PFSK-1 (cell line): ENCODE data around the gene CYREN.

Experiments used
- FOXP2 ChIP-seq: optimal IDR thresholded peaks from 2 replicates; pipeline ENCODE3; 2011; ENCODE audit warnings: borderline replicate concordance, control low read depth, inconsistent platforms; ENCODE audit not compliant: insufficient read depth; ENCODE audit errors: extremely low read length, extremely low read depth
- POLR2AphosphoS5 ChIP-seq: IDR thresholded peaks from 2 replicates; pipeline ENCODE4 v1.6.1; 2012; ENCODE audit warnings: low read depth, mild to moderate bottlenecking, control low read depth, low read length, moderate library complexity
- SIN3A ChIP-seq: IDR thresholded peaks from 2 replicates; pipeline ENCODE4 v1.6.1; 2012; ENCODE audit warnings: mild to moderate bottlenecking, low read length, moderate library complexity, borderline replicate concordance; ENCODE audit not compliant: insufficient read depth
- TAF1 ChIP-seq: IDR thresholded peaks from 2 replicates; pipeline ENCODE4 v1.6.1; 2012; ENCODE audit warnings: low read length, control low read depth, borderline replicate concordance; ENCODE audit not compliant: insufficient read depth
- TF ChIP-seq, protein P1 (sequence below), 2 experiments: IDR thresholded peaks; 2 replicates each; pipeline versions ENCODE4 v1.6.1 to v1.8.0; 2011 to 2012; ENCODE audit warnings: low read depth in 2 of 2, low read length in 2 of 2, control low read depth in 1 of 2, inconsistent platforms in 1 of 2, mild to moderate bottlenecking in 1 of 2, moderate library complexity in 1 of 2; ENCODE audit not compliant: insufficient read depth in 1 of 2

Gene CYREN

DNA sequence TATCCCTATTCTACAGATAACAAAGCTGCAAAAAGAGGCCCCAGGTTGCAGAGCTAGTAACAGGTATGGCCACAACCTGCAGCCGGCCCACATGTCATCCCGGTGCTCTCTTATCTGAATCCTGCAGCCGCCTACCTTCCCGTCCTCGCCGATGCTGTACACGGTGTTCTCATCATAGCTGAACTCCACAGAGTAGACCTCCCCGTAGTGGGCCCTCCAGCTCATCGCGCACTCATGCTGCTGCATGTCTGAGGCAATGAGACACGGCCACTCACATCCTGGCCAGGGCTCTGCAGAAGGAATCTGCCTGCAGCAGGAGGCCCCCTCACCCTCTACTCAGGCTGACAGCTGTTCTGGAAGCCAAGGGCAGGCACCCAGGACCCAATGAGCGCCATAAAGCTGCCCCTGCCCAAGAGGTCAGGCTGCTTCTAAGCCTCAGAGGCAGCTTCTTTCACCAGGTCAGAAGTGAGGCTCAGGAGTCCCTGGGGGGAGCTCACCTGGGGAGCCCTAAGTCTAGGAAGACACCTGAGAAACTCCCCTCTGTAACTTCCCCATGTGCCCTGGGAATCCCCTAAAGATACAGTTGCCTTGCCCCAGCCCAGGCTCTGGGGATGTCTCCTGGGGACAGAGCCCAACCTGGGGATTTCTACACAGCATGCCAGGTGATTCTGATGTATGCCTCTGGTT, 17.9 kb upstream of the CYREN start:
- TF ChIP-seq TAF1 (no peak), FOXP2 (no peak), SIN3A (no peak), POLR2AphosphoS5 (no peak)
- TF ChIP-seq, protein P1, sequence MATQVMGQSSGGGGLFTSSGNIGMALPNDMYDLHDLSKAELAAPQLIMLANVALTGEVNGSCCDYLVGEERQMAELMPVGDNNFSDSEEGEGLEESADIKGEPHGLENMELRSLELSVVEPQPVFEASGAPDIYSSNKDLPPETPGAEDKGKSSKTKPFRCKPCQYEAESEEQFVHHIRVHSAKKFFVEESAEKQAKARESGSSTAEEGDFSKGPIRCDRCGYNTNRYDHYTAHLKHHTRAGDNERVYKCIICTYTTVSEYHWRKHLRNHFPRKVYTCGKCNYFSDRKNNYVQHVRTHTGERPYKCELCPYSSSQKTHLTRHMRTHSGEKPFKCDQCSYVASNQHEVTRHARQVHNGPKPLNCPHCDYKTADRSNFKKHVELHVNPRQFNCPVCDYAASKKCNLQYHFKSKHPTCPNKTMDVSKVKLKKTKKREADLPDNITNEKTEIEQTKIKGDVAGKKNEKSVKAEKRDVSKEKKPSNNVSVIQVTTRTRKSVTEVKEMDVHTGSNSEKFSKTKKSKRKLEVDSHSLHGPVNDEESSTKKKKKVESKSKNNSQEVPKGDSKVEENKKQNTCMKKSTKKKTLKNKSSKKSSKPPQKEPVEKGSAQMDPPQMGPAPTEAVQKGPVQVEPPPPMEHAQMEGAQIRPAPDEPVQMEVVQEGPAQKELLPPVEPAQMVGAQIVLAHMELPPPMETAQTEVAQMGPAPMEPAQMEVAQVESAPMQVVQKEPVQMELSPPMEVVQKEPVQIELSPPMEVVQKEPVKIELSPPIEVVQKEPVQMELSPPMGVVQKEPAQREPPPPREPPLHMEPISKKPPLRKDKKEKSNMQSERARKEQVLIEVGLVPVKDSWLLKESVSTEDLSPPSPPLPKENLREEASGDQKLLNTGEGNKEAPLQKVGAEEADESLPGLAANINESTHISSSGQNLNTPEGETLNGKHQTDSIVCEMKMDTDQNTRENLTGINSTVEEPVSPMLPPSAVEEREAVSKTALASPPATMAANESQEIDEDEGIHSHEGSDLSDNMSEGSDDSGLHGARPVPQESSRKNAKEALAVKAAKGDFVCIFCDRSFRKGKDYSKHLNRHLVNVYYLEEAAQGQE (IDR thresholded peaks at IDR 0.05; ENCODE audit: insufficient read depth in 1 of 2, low read depth in 2 of 2, low read length in 2 of 2) = no peak

DNA sequence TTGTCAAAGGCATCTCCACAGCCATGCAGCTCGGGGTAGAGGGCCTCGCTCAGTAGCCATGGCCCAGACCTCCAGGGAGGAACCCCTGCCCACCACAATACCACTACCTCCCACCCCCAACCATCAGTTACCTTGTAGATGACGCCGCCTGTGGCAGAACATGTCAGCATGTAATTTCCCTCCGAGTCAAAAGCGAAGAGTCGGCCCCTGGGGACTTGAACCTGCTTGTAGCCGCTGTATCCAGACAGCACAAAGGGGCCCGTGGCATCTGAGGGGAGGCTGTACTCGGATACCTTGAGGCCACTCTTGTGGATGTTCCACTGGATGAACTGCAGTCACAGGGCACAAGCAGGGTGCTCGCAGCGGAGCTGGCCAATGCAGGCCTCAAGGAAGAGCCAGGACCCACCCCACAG, 16.3 kb upstream of the CYREN start:
- TF ChIP-seq SIN3A = no peak
- TF ChIP-seq TAF1 = no peak
- TF ChIP-seq FOXP2 = no peak
- no peak for TF ChIP-seq POLR2AphosphoS5
- TF ChIP-seq, protein P1 (IDR thresholded peaks at IDR 0.05; ENCODE audit: insufficient read depth in 1 of 2, low read depth in 2 of 2, low read length in 2 of 2) = no peak

DNA sequence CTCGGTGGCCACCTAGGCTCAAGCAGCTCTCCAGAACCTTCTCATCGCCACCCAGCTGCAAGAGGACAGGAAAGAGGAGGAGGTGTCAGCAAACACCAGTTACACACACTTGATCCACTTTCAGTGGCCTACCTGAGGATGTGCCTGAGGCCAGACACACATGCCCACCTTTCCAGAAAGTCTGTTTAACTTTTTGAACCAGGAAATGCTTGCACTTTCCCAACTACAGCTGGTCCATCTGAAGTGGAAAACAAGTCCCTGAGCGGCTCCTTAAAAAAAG, 15.7 kb upstream of the CYREN start:
- TF ChIP-seq SIN3A = no peak
- TF ChIP-seq TAF1 = no peak
- TF ChIP-seq, protein P1 (IDR thresholded peaks at IDR 0.05; ENCODE audit: insufficient read depth in 1 of 2, low read depth in 2 of 2, low read length in 2 of 2) = no peak
- TF ChIP-seq POLR2AphosphoS5 = no peak

DNA sequence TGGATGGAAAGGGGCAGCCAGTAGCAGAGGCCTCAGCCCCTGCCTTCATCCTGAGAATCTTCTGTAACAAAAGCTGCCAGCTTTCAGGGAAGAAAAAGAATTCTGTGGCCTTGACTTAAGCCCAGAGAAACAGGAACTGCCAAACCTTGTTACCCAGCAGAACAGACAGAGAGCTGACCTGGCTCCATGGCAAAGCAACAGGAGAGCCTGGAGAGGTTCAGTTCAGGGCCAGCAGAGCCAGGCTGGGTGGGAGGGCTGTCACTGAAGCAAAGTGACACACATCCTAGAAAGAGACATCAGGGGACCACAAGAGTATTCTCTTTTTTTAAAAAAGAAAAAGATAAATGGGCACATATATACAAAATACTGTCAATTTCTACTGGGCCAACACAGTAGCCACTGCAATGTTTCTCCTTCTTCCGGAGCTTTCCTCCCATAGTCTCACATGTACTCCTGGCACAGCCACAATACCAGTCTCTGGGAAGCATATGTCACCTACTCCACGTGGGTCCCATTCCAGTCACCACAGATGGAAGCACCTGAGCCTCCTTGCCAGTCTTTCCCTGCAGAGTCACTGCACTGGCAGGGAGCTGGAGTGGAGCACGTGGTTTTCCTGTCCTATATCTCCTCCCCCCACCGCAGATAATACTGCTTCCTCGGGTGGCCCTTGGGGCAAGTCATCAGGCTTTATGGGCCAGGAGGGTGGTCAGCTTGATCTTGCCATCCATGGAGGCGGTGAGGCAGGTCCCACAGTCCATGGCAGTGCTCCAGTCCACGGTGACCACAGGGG, 15.2 kb upstream of the CYREN start:
- TF ChIP-seq SIN3A (no peak), FOXP2 (no peak), TAF1 (no peak), POLR2AphosphoS5 (no peak)
- TF ChIP-seq, protein P1 (IDR thresholded peaks at IDR 0.05; ENCODE audit: insufficient read depth in 1 of 2, low read depth in 2 of 2, low read length in 2 of 2) = no peak
